Kidney (tissue), 14 donors: ENCODE measurements around the gene TTC1. TPM values are rescaled to one million over a fixed set of nuclear protein-coding genes. Genes with fewer than 3 reads are reported as not detected.

Experiments
- DNase-seq, 5 donors: peaks; one replicate each; pipeline ENCODE4 v3.0.0-alpha.2; 2013 to 2020
- FAIRE-seq: peaks from 2 replicates; lab custom pipeline; 2012; peaks lifted over from hg19 to GRCh38; lab: Jason Lieb, UNC
- H3K27ac ChIP-seq, 2 donors: one replicate each; pipeline ENCODE4 v1.7.0; 2013; ENCODE audit warnings: low read depth in 2 of 2, low read length in 2 of 2, inconsistent platforms in 1 of 2
- H3K27me3 ChIP-seq: one replicate; pipeline ENCODE4 v1.7.1; 2013; ENCODE audit warnings: low read length, inconsistent platforms; ENCODE audit not compliant: control insufficient read depth, insufficient read depth
- H3K36me3 ChIP-seq, 3 donors: one replicate each; pipeline versions ENCODE4 v1.7.0 to v1.7.1; 2013; ENCODE audit warnings: low read length in 3 of 3, control low read depth in 1 of 3, inconsistent platforms in 1 of 3; ENCODE audit not compliant: insufficient read depth in 3 of 3, control insufficient read depth in 2 of 3
- H3K4me1 ChIP-seq, 3 donors: one replicate each; pipeline versions ENCODE4 v1.7.0 to v1.7.1; 2013; ENCODE audit warnings: low read length in 3 of 3, inconsistent platforms in 1 of 3, low read depth in 1 of 3; ENCODE audit not compliant: control insufficient read depth in 2 of 3, insufficient read depth in 2 of 3
- H3K4me3 ChIP-seq, 3 donors: one replicate each; pipeline versions ENCODE4 v1.7.0 to v1.8.1; 2013; ENCODE audit warnings: low read length in 3 of 3, control low read depth in 1 of 3, inconsistent platforms in 1 of 3
- H3K9ac ChIP-seq, 3 donors: one replicate each; pipeline versions ENCODE4 v1.7.0 to v1.7.1; 2013; ENCODE audit warnings: low read length in 3 of 3, control low read depth in 1 of 3, inconsistent platforms in 1 of 3
- H3K9me3 ChIP-seq, 3 donors: one replicate each; pipeline versions ENCODE4 v1.7.0 to v1.7.1; 2013; ENCODE audit warnings: low read length in 3 of 3, control low read depth in 1 of 3, inconsistent platforms in 1 of 3; ENCODE audit not compliant: control insufficient read depth in 2 of 3, insufficient read depth in 1 of 3
- intact Hi-C: fragments of 100-400 bp; cut with DNase I; formaldehyde crosslinking; loops from one replicate; pipeline ENCODE4 v1.11.1; 2022
- polyA plus RNA-seq: library from polyadenylated mRNA; stranded (reverse); fragments of 350-450 nt; fragmentation: Illumina TruSeq; extraction: RNeasy Lipid Tissue Mini Kit (QIAGEN cat#74804); gene quantifications from one replicate; pipeline ENCODE4 v1.2.3, GENCODE V29; 2014; ENCODE audit warnings: low read depth, low replicate concordance; ENCODE audit not compliant: insufficient read depth
- total RNA-seq: library from RNA; stranded (reverse); fragmentation: NEBNext Ultra II Directional; extraction: Animal tissue kit (Norgen Biotek cat#: 25700); gene quantifications from one replicate; pipeline ENCODE4 v1.2.1, GENCODE V29; 2021
- TF ChIP-seq, protein P1 (sequence below): IDR thresholded peaks from 3 replicates; pipeline ENCODE4 v1.5.1; 2012; ENCODE audit warnings: mild to moderate bottlenecking, moderate library complexity, borderline replicate concordance; ENCODE audit not compliant: insufficient read depth; ENCODE audit errors: extremely low read depth
- donor health status: control.
- donor health status: control.
- donor health status: control.
- donor health status: control.
- donor health status: control.
- donor health status: DM: yes; HTN: yes; CAD: no.
- donor health status: Normal renal cell carcinoma (clear cell type).

The TTC1 gene
- total and polyA plus RNA-seq, 2 donors from 2014 or later, result 41.4 to 94.4 TPM

DNA sequence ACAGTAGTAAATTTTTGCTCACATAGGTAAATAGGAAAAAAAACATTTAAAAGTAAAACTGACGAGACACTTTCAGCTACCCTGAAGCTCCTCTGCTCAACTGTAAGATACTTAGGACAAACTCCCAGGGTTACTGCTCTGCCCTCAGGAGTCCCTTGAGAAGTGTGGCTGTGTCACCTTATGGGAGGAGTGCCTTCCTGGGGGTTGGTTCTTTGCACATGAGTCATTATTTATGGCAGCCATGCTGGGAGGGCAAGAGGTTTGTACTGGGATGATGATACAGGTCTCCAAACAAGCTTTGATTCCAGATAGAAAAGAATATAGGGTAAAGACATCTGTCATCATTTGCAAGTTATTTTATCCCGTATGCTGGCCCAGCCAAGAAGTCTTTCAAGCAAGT lies 45.9 kb downstream of the TTC1 start:
- H3K4me3 ChIP-seq, result no peak overlapping the region
- no peaks in the 10 kb centered on the region for H3K27me3 ChIP-seq
- intact Hi-C loops, result no loop called here
- H3K27ac ChIP-seq, result no peak overlapping the region
- FAIRE-seq, result no peak
- H3K36me3 ChIP-seq, result peaks cover 0 to 56% (median 21%) of the 10 kb centered on the region in 3 donors
- TF ChIP-seq, protein P1, sequence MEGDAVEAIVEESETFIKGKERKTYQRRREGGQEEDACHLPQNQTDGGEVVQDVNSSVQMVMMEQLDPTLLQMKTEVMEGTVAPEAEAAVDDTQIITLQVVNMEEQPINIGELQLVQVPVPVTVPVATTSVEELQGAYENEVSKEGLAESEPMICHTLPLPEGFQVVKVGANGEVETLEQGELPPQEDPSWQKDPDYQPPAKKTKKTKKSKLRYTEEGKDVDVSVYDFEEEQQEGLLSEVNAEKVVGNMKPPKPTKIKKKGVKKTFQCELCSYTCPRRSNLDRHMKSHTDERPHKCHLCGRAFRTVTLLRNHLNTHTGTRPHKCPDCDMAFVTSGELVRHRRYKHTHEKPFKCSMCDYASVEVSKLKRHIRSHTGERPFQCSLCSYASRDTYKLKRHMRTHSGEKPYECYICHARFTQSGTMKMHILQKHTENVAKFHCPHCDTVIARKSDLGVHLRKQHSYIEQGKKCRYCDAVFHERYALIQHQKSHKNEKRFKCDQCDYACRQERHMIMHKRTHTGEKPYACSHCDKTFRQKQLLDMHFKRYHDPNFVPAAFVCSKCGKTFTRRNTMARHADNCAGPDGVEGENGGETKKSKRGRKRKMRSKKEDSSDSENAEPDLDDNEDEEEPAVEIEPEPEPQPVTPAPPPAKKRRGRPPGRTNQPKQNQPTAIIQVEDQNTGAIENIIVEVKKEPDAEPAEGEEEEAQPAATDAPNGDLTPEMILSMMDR, result no peak
- H3K9me3 ChIP-seq, result peaks cover 0 to 1% (median 0%) of the 10 kb centered on the region in 3 donors
- no peak for DNase-seq
- no peak overlapping the region for H3K9ac ChIP-seq
- H3K4me1 ChIP-seq, result no peaks in the 10 kb centered on the region

- Histone ChIP-seq H3K9me3 (peaks cover 0 to 1% (median 0%) of the 10 kb centered on the region in 3 donors), H3K27ac (no peak overlapping the region), H3K4me3 (no peak overlapping the region), H3K4me1 (peaks cover 0 to 2% (median 0%) of the 10 kb centered on the region in 3 donors), H3K27me3 (no peaks in the 10 kb centered on the region), H3K36me3 (peaks cover 0 to 45% (median 11%) of the 10 kb centered on the region in 3 donors), H3K9ac (no peak overlapping the region)
- DNase-seq, result no peak
- intact Hi-C loops, result no loop called here
- FAIRE-seq, result no peak
- TF ChIP-seq, protein P1, result no peak
These were observed 48.3 kb downstream of the TTC1 start for GRCh38 chr5:160057256-160057655.

DNA sequence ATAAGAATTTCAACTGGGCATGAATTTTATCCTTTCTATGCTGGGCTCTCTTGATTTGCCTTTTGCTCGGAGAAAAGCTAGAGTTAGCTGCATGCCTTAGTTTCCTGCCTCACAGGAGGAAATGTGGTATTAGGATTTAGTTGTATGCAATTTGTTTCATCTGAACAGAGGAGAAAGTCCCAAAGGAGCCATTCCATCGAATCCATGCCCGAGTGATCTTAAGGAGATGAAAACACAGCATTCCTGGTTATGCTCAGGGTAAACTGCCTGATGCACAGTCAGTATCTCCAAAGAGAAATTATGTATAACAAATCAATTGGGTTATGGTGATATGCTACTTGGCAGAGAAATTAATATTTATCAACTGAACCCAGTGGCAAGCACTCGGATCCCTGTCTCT lies 51.1 kb downstream of the TTC1 start:
- H3K9ac ChIP-seq, result no peak overlapping the region
- intact Hi-C loops, result no loop called here
- H3K27ac ChIP-seq, result no peak overlapping the region
- TF ChIP-seq, protein P1, result no peak
- H3K27me3 ChIP-seq, result no peaks in the 10 kb centered on the region
- H3K4me1 ChIP-seq, result peaks cover 0 to 8% (median 4%) of the 10 kb centered on the region in 3 donors
- H3K9me3 ChIP-seq, result peaks cover 0 to 1% (median 0%) of the 10 kb centered on the region in 3 donors
- no peak overlapping the region for H3K4me3 ChIP-seq
- FAIRE-seq, result no peak
- peaks cover 0 to 28% (median 8%) of the 10 kb centered on the region in 3 donors for H3K36me3 ChIP-seq
- no peak for DNase-seq

DNA sequence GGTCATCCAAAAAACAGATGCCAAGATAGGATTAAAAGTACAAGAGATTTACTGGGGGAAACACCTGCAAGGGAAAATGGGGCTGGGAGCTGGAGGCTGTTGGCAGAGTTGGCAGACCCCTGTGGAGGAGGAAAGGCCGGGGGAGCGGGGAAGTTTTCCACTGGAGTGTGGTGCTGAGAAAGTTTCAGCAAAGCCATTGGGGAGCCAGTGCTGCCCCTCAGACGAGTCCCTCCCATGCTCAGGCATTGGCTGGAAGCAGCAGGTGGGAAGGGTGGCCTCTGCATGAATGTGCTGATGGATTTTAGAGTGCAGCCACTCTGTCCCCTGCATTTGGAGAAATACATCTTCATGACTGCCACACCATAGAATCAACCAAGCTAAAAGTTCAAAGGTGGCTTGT lies 52.8 kb downstream of the TTC1 start:
- peaks cover 0 to 13% (median 10%) of the 10 kb centered on the region in 3 donors for H3K4me1 ChIP-seq
- intact Hi-C loops, result no loop called here
- H3K9me3 ChIP-seq, result peaks cover 0 to 1% (median 0%) of the 10 kb centered on the region in 3 donors
- no peak overlapping the region for H3K27ac ChIP-seq
- H3K4me3 ChIP-seq, result no peak overlapping the region
- FAIRE-seq (no peak), DNase-seq (no peak)
- TF ChIP-seq, protein P1, result no peak
- H3K9ac ChIP-seq, result no peak overlapping the region
- no peaks in the 10 kb centered on the region for H3K27me3 ChIP-seq
- peaks cover 2 to 15% (median 5%) of the 10 kb centered on the region in 3 donors for H3K36me3 ChIP-seq
